HepG2 (cell line): ENCODE results near the gene FOXN3. TPM values are rescaled to one million over a fixed set of nuclear protein-coding genes. Genes with fewer than 3 reads are reported as not detected.

Source experiments
- ATAC-seq: fragments of 200-7000 bp; cut with Tn5 transposase; 3 replicates; pipeline ENCODE4 v1.9.1; 2020; ENCODE audit warnings: mild to moderate bottlenecking, moderate library complexity
- BruUV-seq: library from RNA; stranded (reverse); fragments of 400-500 nt; replicated peaks from 2 replicates; lab custom pipeline; 2021; lab: Mats Ljungman, UMichigan
- CTCF ChIA-PET: fragments of 300-600 bp; formaldehyde crosslinking; extraction: SDS; loops from one replicate; lab custom pipeline; 2021; ENCODE audit warnings: low total read pairs, inconsistent platforms, low intra/inter-chr PET ratio; lab: Yijun Ruan, JAX
- POLR2A ChIA-PET: fragments of 350-600 bp; sonication (Branson Sonifier 250); formaldehyde crosslinking; loops from one replicate; lab custom pipeline; 2020; ENCODE audit warnings: antibody characterized with exemption, inconsistent platforms; lab: Yijun Ruan, JAX
- DNase-seq: peaks from one replicate; pipeline ENCODE4 v3.0.0-alpha.2; 2015; ENCODE audit warnings: low spot score
- FAIRE-seq: peaks from 3 replicates; lab custom pipeline; 2011; peaks lifted over from hg19 to GRCh38; lab: Jason Lieb, UNC
- H2AFZ ChIP-seq: one replicate; pipeline ENCODE4 v1.6.1; 2011; ENCODE audit warnings: low read length, inconsistent platforms
- H3K27ac ChIP-seq: fragments of 300-600 bp; 3 replicates; pipeline ENCODE4 v1.8.0; 2011; ENCODE audit warnings: mixed run types, mild to moderate bottlenecking, mixed read lengths, low read length, inconsistent platforms; ENCODE audit not compliant: insufficient read depth; ENCODE audit errors: extremely low read length
- H3K27me3 ChIP-seq, 2 experiments: fragments of 200-600 bp in 1 of 2; 2 replicates in 1 of 2; 3 replicates in 1 of 2; pipeline versions ENCODE4 v1.6.0 to v1.8.0; 2011; ENCODE audit warnings: low read length in 2 of 2, mild to moderate bottlenecking in 2 of 2, moderate library complexity in 2 of 2, inconsistent platforms in 1 of 2; ENCODE audit not compliant: insufficient read depth in 2 of 2, control insufficient read depth in 1 of 2
- H3K36me3 ChIP-seq, 2 experiments: fragments of 200-600 bp in 1 of 2; replicated peaks in 1 of 2; 2 replicates in 1 of 2; 3 replicates in 1 of 2; pipeline versions ENCODE4 v1.5.1 to v1.8.0; 2011; ENCODE audit warnings: low read length in 2 of 2, inconsistent platforms in 1 of 2; ENCODE audit not compliant: insufficient read depth in 2 of 2, control insufficient read depth in 1 of 2
- H3K4me1 ChIP-seq: 2 replicates; pipeline ENCODE4 v1.5.1; 2012; ENCODE audit warnings: low read length, inconsistent platforms; ENCODE audit not compliant: insufficient read depth
- H3K4me2 ChIP-seq: 2 replicates; pipeline ENCODE4 v1.6.0; 2011; ENCODE audit warnings: low read depth, low read length, inconsistent platforms
- H3K4me3 ChIP-seq, 3 experiments: fragments of 200-600 bp in 1 of 3; sonication (generic), shearing (Covaris generic) in 1 of 3; replicated peaks in 1 of 3; 2 replicates each; pipeline ENCODE4 v1.5.1; 2011 to 2016; ENCODE audit warnings: low read length in 3 of 3, inconsistent platforms in 2 of 3, low read depth in 2 of 3, mild to moderate bottlenecking in 2 of 3, control low read depth in 1 of 3, mixed read lengths in 1 of 3; ENCODE audit not compliant: insufficient read depth in 1 of 3
- H3K79me2 ChIP-seq: one replicate; pipeline ENCODE4 v1.6.1; 2011; ENCODE audit warnings: low read length, inconsistent platforms; ENCODE audit not compliant: insufficient read depth
- H3K9ac ChIP-seq: 2 replicates; pipeline ENCODE4 v1.6.0; 2011; ENCODE audit warnings: mild to moderate bottlenecking, low read depth, low read length, inconsistent platforms; ENCODE audit not compliant: insufficient read depth
- H3K9me3 ChIP-seq: 2 replicates; pipeline ENCODE4 v1.5.1; 2012; ENCODE audit warnings: mild to moderate bottlenecking, low read length
- H4K20me1 ChIP-seq: 2 replicates; pipeline ENCODE4 v1.6.0; 2011; ENCODE audit warnings: inconsistent platforms, mild to moderate bottlenecking, low read length, moderate library complexity; ENCODE audit not compliant: insufficient read depth
- ATF4 ChIP-seq, 2 experiments: fragments of 450-650 bp in 1 of 2; sonication (generic) in 1 of 2; formaldehyde crosslinking; IDR thresholded peaks; 2 replicates each; pipeline versions ENCODE4 v1.5.0 to v1.8.0; 2020 to 2022; ENCODE audit warnings: mild to moderate bottlenecking in 1 of 2, missing genetic modification reagents in 1 of 2
- FOXJ3 ChIP-seq: sonication (generic); formaldehyde crosslinking; IDR thresholded peaks from 2 replicates; pipeline ENCODE4 v1.4.0; 2020; ENCODE audit warnings: missing genetic modification reagents, mild to moderate bottlenecking, borderline replicate concordance
- RBM22 ChIP-seq: fragments of 200-400 bp; formaldehyde crosslinking; optimal IDR thresholded peaks from 2 replicates; pipeline ENCODE3; 2017; ENCODE audit warnings: mild to moderate bottlenecking, low read length, moderate library complexity
- XRCC5 ChIP-seq: fragments of 200-400 bp; formaldehyde crosslinking; optimal IDR thresholded peaks from 2 replicates; pipeline ENCODE3; 2017; ENCODE audit warnings: mild to moderate bottlenecking, low read length
- ZFP90 ChIP-seq: sonication (generic); formaldehyde crosslinking; IDR thresholded peaks from 2 replicates; pipeline ENCODE4 v1.8.0; 2022; ENCODE audit warnings: missing genetic modification reagents, mild to moderate bottlenecking, inconsistent platforms, borderline replicate concordance
- ZNF30 ChIP-seq: sonication (generic); formaldehyde crosslinking; IDR thresholded peaks from 2 replicates; pipeline ENCODE4 v1.5.0; 2020; ENCODE audit warnings: mild to moderate bottlenecking, missing genetic modification reagents
- WGBS: methylation state at CpG from one replicate; pipeline ENCODE4 v1.1.6; 2017; ENCODE audit warnings: low lambda C conversion rate; 5-methylcytosine and 5-hydroxymethylcytosine counted together
- in situ Hi-C: cut with HindIII; loops from 2 replicates; pipeline ENCODE4 v1.10.0; 2017; ENCODE audit warnings: low pct_unique_long_range_greater_than_20kb; ENCODE audit not compliant: extremely low pct_ligation_motif_present
- intact Hi-C: fragments of 100-400 bp; cut with micrococcal nuclease; formaldehyde crosslinking; loops from one replicate; pipeline ENCODE4 v1.10.0; 2022; ENCODE audit not compliant: unreplicated experiment
- polyA plus RNA-seq, 8 experiments: library from polyadenylated mRNA; depleted of rRNA in 3 of 8; stranded (reverse) in 7 of 8; unstranded in 1 of 8; fragments of >200 nt; fragmentation: Illumina TruSeq in 4 of 8; extraction: Trizol in 4 of 8; gene quantifications; 2 replicates each; pipeline versions ENCODE4 v1.2.1 to v1.2.3, GENCODE V29; 2011 to 2016; ENCODE audit warnings: low read depth in 4 of 8, missing spikeins in 1 of 8, mixed read lengths in 1 of 8; ENCODE audit not compliant: insufficient read depth in 1 of 8
- total RNA-seq, 5 experiments: library from RNA; depleted of rRNA; stranded (reverse); fragments of >200 nt; fragmentation: Illumina TruSeq; extraction: Trizol; gene quantifications; 2 replicates each; pipeline ENCODE4 v1.2.3, GENCODE V29; 2016; ENCODE audit warnings: low read depth in 1 of 5

FOXN3 gene
- total and polyA plus RNA-seq, 2 of the 13 experiments (the other 11 are each of a cell fraction or from before 2014, with no cell fraction given) = 32.4 to 70.2 TPM

- peaks cover 16% of the 10 kb centered on the region for H3K4me1 ChIP-seq
- ATAC-seq (no peak), FAIRE-seq (no peak), DNase-seq (no peak)
- no peak overlapping the region for H3K4me2 ChIP-seq
- BruUV-seq = no TSS peak
- peaks cover 5% of the 10 kb centered on the region; the same call in 1 of the 2 replicates for H4K20me1 ChIP-seq
- in situ Hi-C loops (no loop called here), intact Hi-C loops (no loop called here)
- no peaks in the 10 kb centered on the region for H3K27me3 ChIP-seq
- ChIA-PET POLR2A (no interaction called here), CTCF (no interaction called here)
- no peaks in the 10 kb centered on the region for H3K9me3 ChIP-seq
- H3K9ac ChIP-seq = no peak overlapping the region
- TF ChIP-seq RBM22 = peak; percentile 39
- TF ChIP-seq ATF4 (CRISPR knock-in tag; IDR thresholded peaks at IDR 0.05) = no peak
- TF ChIP-seq ZFP90 (CRISPR knock-in tag) = no peak
- no peak for TF ChIP-seq XRCC5
- TF ChIP-seq ZNF30 (CRISPR knock-in tag) = no peak
- no peak for TF ChIP-seq FOXJ3
- H3K27ac ChIP-seq = no peak overlapping the region
- H3K4me3 ChIP-seq = no peak overlapping the region
- no peak overlapping the region for H2AFZ ChIP-seq
- H3K79me2 ChIP-seq = no peaks in the 10 kb centered on the region
- WGBS = 96% methylated on average over 11 of the region's 11 CpGs
- peaks cover 31 to 56% of the 10 kb centered on the region in 2 experiments for H3K36me3 ChIP-seq
Observed at GRCh38 chr14:89165189-89166181, 251.5 kb downstream of the FOXN3 start.
